ENCODE data around the gene CYP4F22. TPM values are rescaled to one million over a fixed set of nuclear protein-coding genes. Genes with fewer than 3 reads are reported as not detected.

The CYP4F22 gene
- total RNA-seq, 3 donors from 2014 or later (not counting 1 experiment from before 2014, with no cell fraction given), result 2.2 to 3.1 (median 2.6) TPM

- WGBS (ENCODE audit: insufficient coverage), result 92% methylated on average over 7 of the region's 7 CpGs
- no peaks in the 10 kb centered on the region for H3K9me3 Mint-ChIP-seq
- H3K27me3 Mint-ChIP-seq (ENCODE audit: low read depth in 2 of 2), result peaks cover 18 to 40% of the 10 kb centered on the region in 2 donors
Measured at GRCh38 chr19:15564534-15565168, 56.3 kb downstream of the CYP4F22 start.

GRCh38 chr19:15570420-15570819 lies 62.1 kb downstream of the CYP4F22 start:
- 88% methylated on average over 3 of the region's 3 CpGs for WGBS (ENCODE audit: insufficient coverage)
- no peaks in the 10 kb centered on the region for H3K4me1 Mint-ChIP-seq
- H3K27me3 Mint-ChIP-seq (ENCODE audit: low read depth in 2 of 2), result peaks cover 26 to 36% of the 10 kb centered on the region in 2 donors

More at GRCh38 chr19:15564534-15565168, 56.3 kb downstream of the CYP4F22 start:
- intact Hi-C loops (cut with micrococcal nuclease), result no loop called here
- no peaks in the 10 kb centered on the region for H3K36me3 Mint-ChIP-seq
- Histone ChIP-seq H3K4me1 (ENCODE audit: control insufficient read depth, insufficient read depth, low read length) (no peaks in the 10 kb centered on the region), H3K9me3 (ENCODE audit: control insufficient read depth, insufficient read depth, low read length) (no peaks in the 10 kb centered on the region), H3K4me3 (ENCODE audit: low read length) (no peak overlapping the region), H3K27me3 (ENCODE audit: control insufficient read depth, insufficient read depth, low read length) (no peaks in the 10 kb centered on the region), H3K27ac (ENCODE audit: low read length) (no peak overlapping the region), H3K36me3 (ENCODE audit: control insufficient read depth, insufficient read depth, low read length) (no peaks in the 10 kb centered on the region)
- no peaks in the 10 kb centered on the region for H3K4me1 Mint-ChIP-seq
- no peak overlapping the region for H3K27ac Mint-ChIP-seq
- ATAC-seq, result no peak
- no peak for TF ChIP-seq CTCF (IDR thresholded peaks at IDR 0.05)
- no peak for DNase-seq
- H3K4me3 Mint-ChIP-seq, result no peak overlapping the region

GRCh38 chr19:15575406-15575805 lies 67.1 kb downstream of the CYP4F22 start:
- Histone ChIP-seq H3K9me3 (ENCODE audit: control insufficient read depth, insufficient read depth, low read length) (no peaks in the 10 kb centered on the region), H3K4me3 (ENCODE audit: low read length) (no peak overlapping the region), H3K36me3 (ENCODE audit: control insufficient read depth, insufficient read depth, low read length) (no peaks in the 10 kb centered on the region), H3K4me1 (ENCODE audit: control insufficient read depth, insufficient read depth, low read length) (no peaks in the 10 kb centered on the region), H3K27me3 (ENCODE audit: control insufficient read depth, insufficient read depth, low read length) (no peaks in the 10 kb centered on the region), H3K27ac (ENCODE audit: low read length) (no peak overlapping the region)
- Mint-ChIP-seq H3K27me3 (ENCODE audit: low read depth in 2 of 2) (peaks cover 15 to 18% of the 10 kb centered on the region in 2 donors), H3K27ac (no peak overlapping the region), H3K4me3 (no peak overlapping the region), H3K4me1 (no peaks in the 10 kb centered on the region), H3K36me3 (no peaks in the 10 kb centered on the region), H3K9me3 (no peaks in the 10 kb centered on the region)
- intact Hi-C loops (cut with micrococcal nuclease), result no loop called here
- no peak for ATAC-seq
- WGBS (ENCODE audit: insufficient coverage), result 74% methylated on average over 6 of the region's 6 CpGs
- DNase-seq, result no peak
- no peak for TF ChIP-seq CTCF (IDR thresholded peaks at IDR 0.05)

More at GRCh38 chr19:15570420-15570819, 62.1 kb downstream of the CYP4F22 start:
- no peak overlapping the region for H3K4me3 Mint-ChIP-seq
- TF ChIP-seq CTCF (IDR thresholded peaks at IDR 0.05), result no peak
- H3K36me3 Mint-ChIP-seq, result no peaks in the 10 kb centered on the region
- DNase-seq (no peak), ATAC-seq (no peak)
- H3K4me3 ChIP-seq (ENCODE audit: low read length), result no peak overlapping the region
- no peaks in the 10 kb centered on the region for H3K4me1 ChIP-seq (ENCODE audit: control insufficient read depth, insufficient read depth, low read length)
- no peaks in the 10 kb centered on the region for H3K36me3 ChIP-seq (ENCODE audit: control insufficient read depth, insufficient read depth, low read length)
- no peaks in the 10 kb centered on the region for H3K9me3 ChIP-seq (ENCODE audit: control insufficient read depth, insufficient read depth, low read length)
- no peak overlapping the region for H3K27ac ChIP-seq (ENCODE audit: low read length)
- intact Hi-C loops (cut with micrococcal nuclease), result no loop called here
- H3K27me3 ChIP-seq (ENCODE audit: control insufficient read depth, insufficient read depth, low read length), result no peaks in the 10 kb centered on the region
- no peak overlapping the region for H3K27ac Mint-ChIP-seq
- no peaks in the 10 kb centered on the region for H3K9me3 Mint-ChIP-seq
